HG02973 (cell line): ENCODE results near the gene CTNND2.

Experiments used
- ATAC-seq: cut with Tn5 transposase; IDR thresholded peaks from one replicate; pipeline ENCODE4 v1.9.1; 2021; ENCODE audit warnings: moderate library complexity; ENCODE audit not compliant: unreplicated experiment

Gene CTNND2

GRCh38 chr5:11277323-11277722 lies 626.9 kb downstream of the CTNND2 start:
- ATAC-seq: no peak

- ATAC-seq: no peak
Observed at GRCh38 chr5:11273180-11273903, 630.9 kb downstream of the CTNND2 start.

GRCh38 chr5:11269515-11269914 lies 634.7 kb downstream of the CTNND2 start:
- no peak for ATAC-seq

- no peak for ATAC-seq
Observed at GRCh38 chr5:11268891-11269290, 635.4 kb downstream of the CTNND2 start.

- ATAC-seq: no peak
Observed at GRCh38 chr5:11266331-11266730, 637.9 kb downstream of the CTNND2 start.

- ATAC-seq: no peak
Observed at GRCh38 chr5:11261241-11261640, 643.0 kb downstream of the CTNND2 start.

GRCh38 chr5:11258001-11258400 lies 646.2 kb downstream of the CTNND2 start:
- no peak for ATAC-seq

GRCh38 chr5:11252523-11252922 lies 651.7 kb downstream of the CTNND2 start:
- no peak for ATAC-seq

- no peak for ATAC-seq
Observed at GRCh38 chr5:11252075-11252474, 652.2 kb downstream of the CTNND2 start.

GRCh38 chr5:11251247-11251646 lies 653.0 kb downstream of the CTNND2 start:
- no peak for ATAC-seq

- no peak for ATAC-seq
Observed at GRCh38 chr5:11248966-11249365, 655.3 kb downstream of the CTNND2 start.

- no peak for ATAC-seq
Observed at GRCh38 chr5:11247224-11247623, 657.0 kb downstream of the CTNND2 start.

- no peak for ATAC-seq
Observed at GRCh38 chr5:11240293-11241190, 663.7 kb downstream of the CTNND2 start.

GRCh38 chr5:11239261-11240015 lies 664.8 kb downstream of the CTNND2 start:
- ATAC-seq: no peak

- no peak for ATAC-seq
Observed at GRCh38 chr5:11234501-11234911, 669.7 kb downstream of the CTNND2 start.

GRCh38 chr5:11230890-11231289 lies 673.4 kb downstream of the CTNND2 start:
- ATAC-seq: no peak

GRCh38 chr5:11227064-11227463 lies 677.2 kb downstream of the CTNND2 start:
- ATAC-seq: no peak

- ATAC-seq: no peak
Observed at GRCh38 chr5:11224436-11225187, 679.6 kb downstream of the CTNND2 start.

- ATAC-seq: no peak
Observed at GRCh38 chr5:11222169-11222568, 682.1 kb downstream of the CTNND2 start.

GRCh38 chr5:11214864-11215644 lies 689.2 kb downstream of the CTNND2 start:
- ATAC-seq: no peak
